Measurements from ENCODE around the gene MARF1.

DNA sequence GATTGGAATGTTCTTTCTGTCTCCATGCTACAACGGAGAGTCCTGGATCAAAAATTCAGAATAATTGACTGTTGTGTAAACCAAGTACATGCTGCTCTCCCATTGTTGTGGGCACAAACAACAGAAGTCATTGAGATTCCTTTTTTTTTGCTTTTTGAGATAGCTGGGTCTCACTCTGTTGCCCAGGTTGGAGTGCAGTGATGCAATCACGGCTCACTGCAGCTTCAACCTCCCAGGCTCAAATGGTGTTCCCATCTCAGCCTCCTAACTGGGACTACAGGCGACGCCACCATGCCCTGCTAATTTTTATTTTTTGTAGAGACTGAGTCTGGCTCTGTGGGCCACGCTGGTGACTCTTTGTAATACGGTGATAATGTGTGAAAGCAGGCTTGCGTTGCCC lies 31.6 kb upstream of the MARF1 start:
- TF ChIP-seq CTCF (IDR thresholded peaks at IDR 0.05) (no peak), POLR2A (IDR thresholded peaks at IDR 0.05) (no peak)

Data from esophagus squamous epithelium (tissue), 4 donors.